Glutamatergic neuron (in vitro differentiated cells): ENCODE data around the gene FBXL22. TPM values are rescaled to one million over a fixed set of nuclear protein-coding genes. Genes with fewer than 3 reads are reported as not detected.

Experiments used
- DNase-seq: peaks from one replicate; pipeline ENCODE4 v3.0.0; 2022
- H3K27ac Mint-ChIP-seq: one replicate; pipeline ENCODE4 v1.8.0; 2020; ENCODE audit warnings: mild to moderate bottlenecking, mixed read lengths, inconsistent platforms; ENCODE audit not compliant: unreplicated experiment
- H3K27me3 Mint-ChIP-seq: one replicate; pipeline ENCODE4 v1.8.0; 2020; ENCODE audit warnings: mild to moderate bottlenecking, moderate library complexity, mixed read lengths, inconsistent platforms; ENCODE audit not compliant: unreplicated experiment
- H3K36me3 Mint-ChIP-seq: one replicate; pipeline ENCODE4 v1.8.0; 2020; ENCODE audit warnings: mild to moderate bottlenecking, mixed read lengths, inconsistent platforms; ENCODE audit not compliant: unreplicated experiment
- H3K4me1 Mint-ChIP-seq: one replicate; pipeline ENCODE4 v1.8.0; 2020; ENCODE audit warnings: mild to moderate bottlenecking, low read depth, mixed read lengths, inconsistent platforms; ENCODE audit not compliant: unreplicated experiment
- H3K4me3 Mint-ChIP-seq: one replicate; pipeline ENCODE4 v1.8.0; 2020; ENCODE audit warnings: mild to moderate bottlenecking, mixed read lengths, inconsistent platforms; ENCODE audit not compliant: unreplicated experiment
- H3K9me3 Mint-ChIP-seq: one replicate; pipeline ENCODE4 v1.8.0; 2020; ENCODE audit warnings: mild to moderate bottlenecking, moderate library complexity, mixed read lengths, inconsistent platforms; ENCODE audit not compliant: unreplicated experiment
- total RNA-seq: library from RNA; stranded (reverse); fragmentation: NEBNext Ultra II Directional; extraction: Animal tissue kit (Norgen Biotek cat#: 25700); gene quantifications from one replicate; pipeline ENCODE4 v1.2.1, GENCODE V29; 2021; ENCODE audit not compliant: unreplicated experiment
- TF ChIP-seq, protein P1 (sequence below): fragments of 200-600 bp; sonication (generic); IDR thresholded peaks from one replicate; pipeline ENCODE4 v1.5.0; 2021; ENCODE audit not compliant: partially characterized antibody, unreplicated experiment

The FBXL22 gene
- total RNA-seq, 1 donor from 2014 or later = not detected

DNA sequence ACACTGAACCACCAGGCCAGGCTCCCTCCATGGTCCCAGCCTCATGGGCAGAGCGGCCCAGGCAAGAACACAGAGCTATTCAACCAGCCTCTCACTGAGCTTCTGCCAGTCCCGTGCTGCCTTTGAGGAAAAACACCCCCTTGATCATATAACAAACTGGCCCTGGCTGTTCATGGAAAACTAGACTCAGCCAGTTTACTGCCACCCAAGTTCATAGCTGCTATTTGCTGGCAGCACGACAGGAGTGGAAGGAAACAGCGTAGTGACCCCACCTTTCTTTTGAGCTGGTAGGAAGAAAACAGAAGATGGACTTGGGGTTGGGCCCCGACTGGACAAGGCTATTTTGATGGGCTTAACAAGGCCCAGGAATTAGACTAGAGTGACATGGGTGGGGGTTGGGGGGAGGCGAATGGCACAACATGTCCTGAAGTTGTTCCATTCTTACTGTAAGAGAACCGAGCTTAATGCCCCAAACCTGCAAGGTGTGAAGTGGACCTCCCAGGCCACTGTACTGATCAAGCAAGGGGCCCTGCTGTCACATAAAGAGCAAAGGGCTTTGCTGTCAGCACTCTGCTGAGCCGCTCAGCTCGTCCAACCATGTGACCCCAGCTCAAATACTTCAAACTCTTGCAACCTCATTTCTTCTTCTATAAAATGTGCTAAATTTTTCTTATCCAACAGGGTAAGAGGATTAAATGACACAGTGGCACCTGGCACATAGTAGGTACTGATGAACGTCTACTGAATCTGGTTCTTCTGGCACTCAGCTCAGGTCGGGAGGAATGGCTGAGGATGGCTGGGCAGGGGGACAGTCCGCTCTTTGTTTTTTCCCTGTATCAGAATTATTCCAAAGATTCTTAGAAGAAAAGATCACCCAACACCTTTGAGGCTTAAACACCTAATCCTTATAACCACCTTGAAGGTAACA lies 1.6 kb downstream of the FBXL22 start:
- no peak for DNase-seq
- H3K27me3 Mint-ChIP-seq = peaks cover 13% of the 10 kb centered on the region
- no peak overlapping the region for H3K4me3 Mint-ChIP-seq
- H3K36me3 Mint-ChIP-seq = peaks cover 8% of the 10 kb centered on the region
- peaks cover 11% of the 10 kb centered on the region for H3K9me3 Mint-ChIP-seq
- peaks cover 12% of the 10 kb centered on the region for H3K4me1 Mint-ChIP-seq
- no peak overlapping the region for H3K27ac Mint-ChIP-seq
- TF ChIP-seq, protein P1, sequence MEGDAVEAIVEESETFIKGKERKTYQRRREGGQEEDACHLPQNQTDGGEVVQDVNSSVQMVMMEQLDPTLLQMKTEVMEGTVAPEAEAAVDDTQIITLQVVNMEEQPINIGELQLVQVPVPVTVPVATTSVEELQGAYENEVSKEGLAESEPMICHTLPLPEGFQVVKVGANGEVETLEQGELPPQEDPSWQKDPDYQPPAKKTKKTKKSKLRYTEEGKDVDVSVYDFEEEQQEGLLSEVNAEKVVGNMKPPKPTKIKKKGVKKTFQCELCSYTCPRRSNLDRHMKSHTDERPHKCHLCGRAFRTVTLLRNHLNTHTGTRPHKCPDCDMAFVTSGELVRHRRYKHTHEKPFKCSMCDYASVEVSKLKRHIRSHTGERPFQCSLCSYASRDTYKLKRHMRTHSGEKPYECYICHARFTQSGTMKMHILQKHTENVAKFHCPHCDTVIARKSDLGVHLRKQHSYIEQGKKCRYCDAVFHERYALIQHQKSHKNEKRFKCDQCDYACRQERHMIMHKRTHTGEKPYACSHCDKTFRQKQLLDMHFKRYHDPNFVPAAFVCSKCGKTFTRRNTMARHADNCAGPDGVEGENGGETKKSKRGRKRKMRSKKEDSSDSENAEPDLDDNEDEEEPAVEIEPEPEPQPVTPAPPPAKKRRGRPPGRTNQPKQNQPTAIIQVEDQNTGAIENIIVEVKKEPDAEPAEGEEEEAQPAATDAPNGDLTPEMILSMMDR = no peak

DNA sequence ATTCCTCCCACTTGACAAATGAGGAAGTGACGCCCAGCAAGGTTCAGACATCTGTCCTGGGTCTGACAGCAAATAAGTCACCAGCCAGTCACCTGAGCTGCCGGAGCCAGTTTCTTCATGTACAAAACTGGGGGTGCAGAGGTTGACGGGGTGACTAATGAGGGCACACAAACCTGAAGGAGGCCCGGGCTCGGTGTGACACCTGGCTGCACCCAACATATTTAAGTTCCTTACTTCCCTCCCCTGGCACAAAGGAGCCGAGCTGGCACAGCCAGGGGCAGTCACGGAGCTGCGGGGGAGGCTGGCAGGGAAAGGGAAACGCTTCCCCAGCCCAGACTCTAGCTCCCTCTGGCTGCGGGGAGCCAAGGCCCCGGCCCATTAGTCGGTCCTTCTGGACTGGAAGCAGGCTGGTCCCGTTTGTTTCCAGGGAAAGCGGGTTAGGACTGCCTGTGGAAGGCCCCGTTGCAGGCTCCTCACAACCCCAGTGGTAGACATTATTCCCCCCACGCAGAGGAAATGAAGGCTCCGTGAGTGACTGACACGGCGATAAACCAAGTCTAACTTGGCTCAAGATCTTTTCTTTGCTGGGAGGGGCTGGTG lies 2.3 kb downstream of the FBXL22 start:
- no peak overlapping the region for H3K27ac Mint-ChIP-seq
- H3K27me3 Mint-ChIP-seq = peaks cover 13% of the 10 kb centered on the region
- peak; percentile 31 for DNase-seq
- H3K4me1 Mint-ChIP-seq = peaks cover 12% of the 10 kb centered on the region
- TF ChIP-seq, protein P1 = no peak
- H3K36me3 Mint-ChIP-seq = peaks cover 4% of the 10 kb centered on the region
- H3K9me3 Mint-ChIP-seq = peaks cover 11% of the 10 kb centered on the region
- H3K4me3 Mint-ChIP-seq = peak overlapping the region; percentile 70

DNA sequence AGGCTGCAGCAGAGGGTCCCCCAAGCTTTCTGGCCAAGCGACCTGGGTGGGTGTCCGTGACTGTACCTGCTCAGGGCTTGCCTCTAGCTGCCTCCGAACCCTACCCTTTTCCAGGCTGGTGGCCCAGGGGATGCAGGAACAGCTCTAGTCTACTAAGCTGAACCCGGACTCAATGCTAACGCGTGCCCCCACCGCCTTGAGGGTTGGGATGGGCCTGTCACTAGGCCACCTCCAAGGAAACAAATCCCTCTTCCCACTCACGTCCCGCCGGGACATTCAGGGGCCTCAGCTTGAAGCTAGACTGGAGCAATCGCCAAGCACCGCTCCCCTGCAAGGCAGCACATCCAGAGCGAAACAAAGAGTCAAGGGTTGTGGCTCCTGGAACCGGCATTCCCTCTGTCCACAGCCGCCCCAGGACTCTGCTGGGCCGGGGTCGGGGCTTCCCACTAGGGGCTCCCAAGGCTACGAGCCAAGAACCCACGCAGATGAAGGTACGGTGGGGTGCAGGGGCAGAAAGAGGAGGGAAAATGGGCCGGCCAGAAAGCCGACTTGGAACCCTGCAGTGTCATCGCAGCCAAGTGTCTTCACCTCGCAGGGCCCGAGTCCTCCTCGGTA lies 2.9 kb downstream of the FBXL22 start:
- TF ChIP-seq, protein P1 = no peak
- Mint-ChIP-seq H3K4me1 (peaks cover 12% of the 10 kb centered on the region), H3K36me3 (peaks cover 4% of the 10 kb centered on the region), H3K27me3 (peaks cover 13% of the 10 kb centered on the region), H3K4me3 (peak overlapping the region; percentile 70), H3K27ac (peak overlapping the region; percentile 28), H3K9me3 (peaks cover 11% of the 10 kb centered on the region)
- DNase-seq = peak; percentile 50

DNA sequence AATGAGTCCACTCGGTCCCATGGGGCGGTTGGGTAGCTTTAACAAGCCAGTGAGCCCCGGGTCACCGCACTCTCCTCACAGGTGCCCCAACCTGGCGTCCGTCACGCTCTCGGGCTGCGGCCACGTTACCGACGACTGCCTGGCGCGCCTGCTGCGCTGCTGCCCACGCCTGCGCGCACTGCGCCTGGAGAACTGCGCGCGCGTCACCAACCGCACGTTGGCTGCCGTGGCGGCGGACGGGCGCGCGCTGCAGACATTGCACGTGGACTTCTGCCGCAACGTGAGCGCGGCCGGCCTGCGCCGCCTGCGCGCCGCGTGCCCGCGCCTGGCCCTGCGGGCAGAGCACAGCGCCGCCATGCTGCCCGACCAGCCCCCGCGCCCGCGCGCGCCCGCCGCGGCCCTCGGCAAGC lies 3.4 kb downstream of the FBXL22 start:
- Mint-ChIP-seq H3K27me3 (peaks cover 13% of the 10 kb centered on the region), H3K4me3 (peak overlapping the region; percentile 90), H3K9me3 (peaks cover 11% of the 10 kb centered on the region), H3K27ac (no peak overlapping the region), H3K36me3 (peaks cover 4% of the 10 kb centered on the region), H3K4me1 (peaks cover 12% of the 10 kb centered on the region)
- DNase-seq = peak; percentile 81
- TF ChIP-seq, protein P1 = no peak
